Activated gamma-delta T cell treated with Interleukin-2 at 50 U/mL for 16 hours (primary cell): ENCODE measurements around the gene TOP3A.

Experiments
- DNase-seq: peaks from one replicate; pipeline ENCODE4 v3.0.0-alpha.2; 2020

Gene TOP3A

GRCh38 chr17:18229254-18229653 lies 85.5 kb downstream of the TOP3A start:
- DNase-seq = no peak

DNA sequence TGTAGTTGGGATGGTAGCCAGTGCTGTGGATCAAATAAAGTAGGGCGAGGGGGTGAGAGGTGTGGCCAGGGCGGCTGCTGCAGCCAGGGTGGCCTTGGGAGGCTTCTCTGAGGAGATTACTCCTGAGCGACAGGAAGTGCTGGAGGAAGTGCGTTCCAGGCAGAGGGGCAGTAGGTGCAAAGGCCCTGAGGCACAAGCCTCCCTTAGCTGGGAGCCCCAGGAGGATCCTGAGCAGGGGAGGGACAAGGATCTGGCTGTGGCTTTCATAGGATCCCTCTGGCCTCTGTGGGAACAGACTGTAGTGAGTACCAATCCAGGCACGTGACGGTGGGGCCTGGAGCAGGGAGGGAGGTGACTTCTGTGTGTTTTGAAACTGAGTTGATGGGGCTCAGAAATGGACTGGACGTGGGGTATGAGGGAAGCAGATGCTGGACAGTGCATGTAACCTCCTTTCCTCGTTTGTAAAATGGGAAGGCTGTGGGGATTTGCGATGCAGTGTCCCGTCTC lies 86.6 kb downstream of the TOP3A start:
- no peak for DNase-seq

DNA sequence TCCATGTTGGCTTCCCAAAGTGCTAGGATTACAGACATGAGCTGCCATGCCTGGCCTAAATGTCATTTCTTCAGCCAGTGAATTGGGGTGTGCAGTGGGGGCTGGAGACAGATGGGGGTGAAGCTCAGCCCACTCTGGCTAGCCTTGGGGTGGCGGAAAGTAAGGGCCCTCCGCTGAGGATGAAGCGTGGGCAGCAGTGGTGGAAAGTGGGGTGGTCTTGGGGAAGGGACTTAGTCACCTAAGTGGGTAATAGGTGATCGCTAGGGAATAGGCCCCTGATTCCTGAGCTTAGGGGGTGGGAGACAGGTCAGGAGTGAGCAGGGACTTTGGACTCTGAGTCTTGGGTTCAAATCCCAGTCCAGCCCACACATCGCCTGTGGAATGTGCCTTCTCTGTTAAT lies 87.2 kb downstream of the TOP3A start:
- DNase-seq = no peak

DNA sequence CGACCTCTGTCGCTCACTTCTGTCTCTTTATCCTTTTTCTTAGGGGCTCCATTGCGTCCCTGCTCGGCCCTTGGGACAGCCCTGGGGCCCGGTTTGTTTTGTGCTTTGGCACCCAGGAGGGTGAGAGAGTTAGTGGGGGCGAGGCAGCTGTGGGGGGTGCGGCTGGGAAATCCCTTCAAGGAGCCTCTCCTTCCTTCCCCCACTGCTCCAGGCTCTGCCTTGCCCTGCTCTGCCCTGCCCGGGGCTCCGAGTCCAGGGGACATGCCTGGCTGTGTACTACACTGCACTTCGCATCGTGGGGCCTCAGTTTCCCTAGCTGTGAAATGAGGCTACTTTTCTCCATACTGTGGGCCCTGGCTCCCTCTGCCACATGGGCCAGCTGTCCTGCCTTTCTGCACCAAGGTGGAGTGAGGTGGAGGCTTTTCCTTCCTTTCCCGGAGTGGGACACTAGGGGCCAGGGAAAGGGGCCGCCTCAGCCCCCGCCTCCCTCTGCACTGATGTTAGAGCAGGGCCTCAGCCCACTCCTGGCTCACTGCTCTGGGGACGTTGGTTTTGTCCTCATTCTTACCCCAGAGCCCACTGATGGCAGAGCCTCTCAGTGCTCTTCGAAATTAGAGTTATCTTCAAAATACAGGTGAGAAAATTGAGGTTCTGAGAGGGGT lies 88.4 kb downstream of the TOP3A start:
- no peak for DNase-seq

- DNase-seq = no peak
Measured at GRCh38 chr17:18225642-18226283, 89.0 kb downstream of the TOP3A start.

GRCh38 chr17:18225121-18225641 lies 89.6 kb downstream of the TOP3A start, which contains the start of gene LLGL1:
Gene LLGL1, plus strand, starts transcription at chr17:18225635. Its CDS starts 48 bp downstream, at chr17:18225683.
- peak; percentile 97 for DNase-seq

GRCh38 chr17:18224387-18225120 lies 90.2 kb downstream of the TOP3A start:
- no peak for DNase-seq

GRCh38 chr17:18224053-18224386 lies 90.8 kb downstream of the TOP3A start:
- DNase-seq = no peak
